SK-N-SH (cell line): Measurements from ENCODE around the gene HACD4. TPM values are rescaled to one million over a fixed set of nuclear protein-coding genes. Genes with fewer than 3 reads are reported as not detected.

Experiments
- CTCF ChIA-PET: fragments of 300-600, 350-600 bp; formaldehyde crosslinking; extraction: SDS; loops from one replicate; lab custom pipeline; 2021; lab: Yijun Ruan, JAX
- POLR2A ChIA-PET: fragments of 350-600 bp; sonication (Branson Sonifier 250); formaldehyde crosslinking; extraction: SDS; loops from one replicate; lab custom pipeline; 2020; ENCODE audit warnings: antibody characterized with exemption, inconsistent platforms; lab: Yijun Ruan, JAX
- DNase-seq: peaks from one replicate; pipeline ENCODE4 v3.0.0; 2012
- H2AFZ ChIP-seq: fragments of 200-600 bp; sonication (generic); 2 replicates; pipeline ENCODE4 v1.8.1; 2016; ENCODE audit warnings: antibody characterized with exemption, mild to moderate bottlenecking, low read depth
- H3F3A ChIP-seq: fragments of 200-600 bp; sonication (generic); replicated peaks from 2 replicates; pipeline ENCODE3; 2016; ENCODE audit warnings: antibody characterized with exemption, mild to moderate bottlenecking; ENCODE audit not compliant: insufficient read depth
- H3K27ac ChIP-seq, 2 experiments: fragments of 200-500 bp in 1 of 2; fragments of 200-600 bp in 1 of 2; sonication (Bioruptor generic) in 1 of 2; sonication (generic), shearing (Covaris generic) in 1 of 2; 2 replicates each; pipeline versions ENCODE4 v1.5.1 to v1.6.1; 2014 to 2016; ENCODE audit warnings: low read depth in 2 of 2, inconsistent platforms in 1 of 2, low read length in 1 of 2, mild to moderate bottlenecking in 1 of 2, mixed read lengths in 1 of 2
- H3K27me3 ChIP-seq: fragments of 200-600 bp; sonication (generic), shearing (Covaris generic); 2 replicates; pipeline ENCODE4 v1.6.1; 2016; ENCODE audit warnings: mixed run types; ENCODE audit not compliant: insufficient read depth
- H3K36me3 ChIP-seq, 2 experiments: fragments of 200-500 bp in 1 of 2; fragments of 200-600 bp in 1 of 2; sonication (Bioruptor generic) in 1 of 2; sonication (generic) in 1 of 2; replicated peaks in 1 of 2; 2 replicates each; pipeline versions ENCODE3 to v1.5.1; 2014 to 2016; ENCODE audit warnings: low read length in 1 of 2, mild to moderate bottlenecking in 1 of 2; ENCODE audit not compliant: insufficient read depth in 2 of 2, control insufficient read depth in 1 of 2
- H3K4me1 ChIP-seq, 2 experiments: fragments of 200-500 bp in 1 of 2; fragments of 200-600 bp in 1 of 2; sonication (Bioruptor generic) in 1 of 2; sonication (generic), shearing (Covaris generic) in 1 of 2; 2 replicates each; pipeline versions ENCODE4 v1.5.1 to v1.6.1; 2014 to 2016; ENCODE audit warnings: low read depth in 1 of 2, low read length in 1 of 2, mixed run types in 1 of 2; ENCODE audit not compliant: insufficient read depth in 2 of 2, control insufficient read depth in 1 of 2
- H3K4me2 ChIP-seq: fragments of 200-600 bp; sonication (generic), shearing (Covaris generic); 2 replicates; pipeline ENCODE4 v1.6.1; 2017; ENCODE audit warnings: mixed run types
- H3K4me3 ChIP-seq, 2 experiments: fragments of 200-500 bp in 1 of 2; fragments of 200-600 bp in 1 of 2; sonication (Bioruptor generic) in 1 of 2; sonication (generic), shearing (Covaris generic) in 1 of 2; 2 replicates each; pipeline versions ENCODE4 v1.5.1 to v1.8.1; 2014 to 2016; ENCODE audit warnings: low read depth in 2 of 2, inconsistent platforms in 1 of 2, low read length in 1 of 2, mild to moderate bottlenecking in 1 of 2, mixed read lengths in 1 of 2, moderate library complexity in 1 of 2
- H3K79me2 ChIP-seq: fragments of 200-600 bp; sonication (generic); 2 replicates; pipeline ENCODE4 v1.8.1; 2017; ENCODE audit warnings: mild to moderate bottlenecking; ENCODE audit not compliant: insufficient read depth
- H3K9ac ChIP-seq: fragments of 200-600 bp; sonication (generic); 2 replicates; pipeline ENCODE4 v1.6.1; 2017; ENCODE audit warnings: mixed run types
- H3K9me2 ChIP-seq: fragments of 200-600 bp; sonication (generic); 2 replicates; pipeline ENCODE4 v1.6.1; 2017; ENCODE audit warnings: mixed run types
- H3K9me3 ChIP-seq: fragments of 200-600 bp; sonication (generic); 2 replicates; pipeline ENCODE4 v1.6.1; 2017; ENCODE audit warnings: mixed run types, mild to moderate bottlenecking, moderate library complexity
- H4K20me1 ChIP-seq: fragments of 200-600 bp; sonication (generic); 2 replicates; pipeline ENCODE4 v1.6.1; 2017; ENCODE audit warnings: mild to moderate bottlenecking, mixed run types; ENCODE audit not compliant: insufficient read depth
- CHD2 ChIP-seq: fragments of 150-350 bp; IDR thresholded peaks from 2 replicates; pipeline ENCODE4 v1.6.1; 2018; ENCODE audit warnings: low read length; ENCODE audit not compliant: partially characterized antibody
- EP300 ChIP-seq, 2 experiments: IDR thresholded peaks; 2 replicates each; pipeline versions ENCODE4 v1.4.0 to v1.6.1; 2012; ENCODE audit warnings: borderline replicate concordance in 1 of 2, low read depth in 1 of 2, low read length in 1 of 2
- FOSL2 ChIP-seq: IDR thresholded peaks from 2 replicates; pipeline ENCODE4 v1.4.0; 2012; ENCODE audit warnings: low read depth, mild to moderate bottlenecking, moderate library complexity, borderline replicate concordance
- FOXJ3 ChIP-seq: sonication (generic); formaldehyde crosslinking; IDR thresholded peaks from 2 replicates; pipeline ENCODE4 v1.5.1; 2020; ENCODE audit warnings: mild to moderate bottlenecking, missing genetic modification reagents
- FOXM1 ChIP-seq: IDR thresholded peaks from 2 replicates; pipeline ENCODE4 v1.4.0; 2012; ENCODE audit warnings: low read depth, mild to moderate bottlenecking
- GABPA ChIP-seq: IDR thresholded peaks from 2 replicates; pipeline ENCODE4 v1.4.0; 2012; ENCODE audit warnings: low read depth, mild to moderate bottlenecking
- GATA2 ChIP-seq: sonication (generic); formaldehyde crosslinking; IDR thresholded peaks from 2 replicates; pipeline ENCODE4 v1.5.0; 2020; ENCODE audit warnings: mild to moderate bottlenecking, missing genetic modification reagents
- JUND ChIP-seq: IDR thresholded peaks from 2 replicates; pipeline ENCODE4 v1.4.0; 2012
- MAX ChIP-seq: IDR thresholded peaks from 2 replicates; pipeline ENCODE4 v1.4.0; 2012; ENCODE audit warnings: low read depth
- MEF2A ChIP-seq: IDR thresholded peaks from 2 replicates; pipeline ENCODE4 v1.4.0; 2012; ENCODE audit warnings: low read depth, borderline replicate concordance
- MXI1 ChIP-seq: IDR thresholded peaks from 2 replicates; pipeline ENCODE4 v1.6.1; 2012; ENCODE audit warnings: mild to moderate bottlenecking, low read depth, low read length, improper control_type of control experiment
- PBX3 ChIP-seq: IDR thresholded peaks from 2 replicates; pipeline ENCODE4; 2012
- POLR2AphosphoS5 ChIP-seq: IDR thresholded peaks from 2 replicates; pipeline ENCODE4 v1.6.1; 2012; ENCODE audit warnings: low read depth, low read length
- RAD21 ChIP-seq: IDR thresholded peaks from 2 replicates; pipeline ENCODE4 v1.6.1; 2012; ENCODE audit warnings: mild to moderate bottlenecking, low read length
- RCOR1 ChIP-seq: fragments of 150-350 bp; IDR thresholded peaks from 2 replicates; pipeline ENCODE4 v1.6.1; 2017; ENCODE audit warnings: antibody characterized with exemption, low read length
- SMC3 ChIP-seq: IDR thresholded peaks from 2 replicates; pipeline ENCODE4 v1.6.1; 2012; ENCODE audit warnings: low read depth, low read length, improper control_type of control experiment
- TAF1 ChIP-seq: IDR thresholded peaks from 2 replicates; pipeline ENCODE4 v1.6.1; 2012; ENCODE audit warnings: low read depth, mild to moderate bottlenecking, low read length, moderate library complexity, borderline replicate concordance
- TCF12 ChIP-seq: IDR thresholded peaks from 2 replicates; pipeline ENCODE4 v1.4.0; 2012
- TEAD4 ChIP-seq: IDR thresholded peaks from 2 replicates; pipeline ENCODE4 v1.4.0; 2012; ENCODE audit warnings: mild to moderate bottlenecking, borderline replicate concordance; ENCODE audit not compliant: insufficient read depth
- YY1 ChIP-seq: IDR thresholded peaks from 2 replicates; pipeline ENCODE4 v1.4.0; 2012; ENCODE audit warnings: low read depth, mild to moderate bottlenecking
- WGBS: methylation state at CpG from one replicate; pipeline ENCODE4 v1.1.6; 2017; ENCODE audit warnings: low lambda C conversion rate; 5-methylcytosine and 5-hydroxymethylcytosine counted together
- polyA plus RNA-seq, 3 experiments: library from polyadenylated mRNA; depleted of rRNA; stranded (reverse); fragments of >200 nt; gene quantifications; 2 replicates each; pipeline ENCODE4 v1.2.3, GENCODE V29; 2012
- TF ChIP-seq, protein P1 (sequence below): fragments of 200-600 bp; sonication (generic); IDR thresholded peaks from 2 replicates; pipeline ENCODE4 v1.6.1; 2017; ENCODE audit warnings: antibody characterized with exemption, mild to moderate bottlenecking, moderate library complexity

Gene HACD4
- polyA plus RNA-seq, 1 of the 3 experiments (the other 2 are of a cell fraction) = under 0.01 TPM

DNA sequence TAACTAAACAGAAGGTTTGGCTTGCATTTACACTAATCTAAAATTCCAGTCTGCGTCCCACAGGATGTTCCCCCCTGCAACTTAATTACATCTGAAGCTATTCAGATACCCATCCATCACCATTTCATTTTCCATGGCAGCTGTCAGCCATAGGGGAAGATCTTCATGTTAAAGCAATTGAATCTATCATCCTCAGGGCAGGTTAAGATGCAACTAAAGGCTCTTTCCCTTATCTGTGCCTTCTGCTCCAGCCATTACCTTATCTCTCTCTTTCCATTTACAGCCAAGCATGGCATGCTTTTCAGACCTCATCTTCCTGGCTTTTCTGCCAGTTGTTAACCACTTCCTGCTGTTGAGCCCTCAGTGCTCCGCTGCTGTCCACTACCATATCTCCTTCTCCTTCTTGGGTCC lies 15.8 kb upstream of the HACD4 start:
- Histone ChIP-seq H3F3A (no peaks in the 10 kb centered on the region), H3K4me1 (peaks cover 0 to 4% of the 10 kb centered on the region in 2 experiments; a peak in 2 of 4 replicates), H3K9me3 (no peaks in the 10 kb centered on the region), H4K20me1 (no peaks in the 10 kb centered on the region), H3K27me3 (no peaks in the 10 kb centered on the region), H2AFZ (no peak overlapping the region), H3K9me2 (no peaks in the 10 kb centered on the region), H3K9ac (no peak overlapping the region), H3K27ac (peak overlapping the region in 1 of 2 experiments; percentile 75; a peak in 1 of 4 replicates), H3K79me2 (no peaks in the 10 kb centered on the region), H3K4me3 (no peak overlapping the region), H3K36me3 (no peaks in the 10 kb centered on the region), H3K4me2 (no peak overlapping the region)
- peak; percentile 71 for DNase-seq
- POLR2A ChIA-PET = no interaction called here
- TF ChIP-seq RAD21 (peak; percentile 39), CHD2 (peak; percentile 77), PBX3 (peak; percentile 14; the same call in 1 of the 2 replicates), TCF12 (peak; percentile 40; the same call in 1 of the 2 replicates), MEF2A (no peak), JUND (no peak), FOXJ3 (CRISPR knock-in tag) (peak; percentile 76; the same call in 1 of the 2 replicates), RCOR1 (peak; percentile 94; the same call in 1 of the 2 replicates), FOSL2 (no peak), GATA2 (peak; percentile 97), SMC3 (no peak; the same call in 1 of the 2 replicates), EP300 (IDR thresholded peaks at IDR 0.05; ENCODE audit: borderline replicate concordance in 1 of 2, low read depth in 1 of 2, low read length in 1 of 2) (peak in 1 of 2 experiments; percentile 96; a peak in 2 of 4 replicates), TAF1 (no peak), POLR2AphosphoS5 (no peak), GABPA (no peak), YY1 (no peak), TEAD4 (0 out of 2 replicates have a peak, but pooled peaks have one; percentile 11), MXI1 (peak; percentile 30; the same call in 1 of the 2 replicates), MAX (no peak), FOXM1 (no peak)
- WGBS = 44% methylated on average over 2 of the region's 2 CpGs
- CTCF ChIA-PET = interaction anchor here (1.6 kb wide), 1 partner anchor 63 kb away, joined by 5 read pairs; no protein-coding TSS in a partner anchor

- Histone ChIP-seq H3K27me3 (no peaks in the 10 kb centered on the region), H3F3A (no peaks in the 10 kb centered on the region), H3K9me3 (no peaks in the 10 kb centered on the region), H4K20me1 (no peaks in the 10 kb centered on the region), H3K4me3 (no peak overlapping the region), H3K79me2 (no peaks in the 10 kb centered on the region), H3K36me3 (no peaks in the 10 kb centered on the region), H3K4me2 (no peak overlapping the region), H2AFZ (no peak overlapping the region), H3K27ac (no peak overlapping the region), H3K9me2 (no peaks in the 10 kb centered on the region), H3K9ac (no peak overlapping the region), H3K4me1 (peaks cover 0 to 4% of the 10 kb centered on the region in 2 experiments; a peak in 2 of 4 replicates)
- CTCF ChIA-PET = interaction anchor here (1.2 kb wide), 1 partner anchor 102 kb away, joined by 3 read pairs; no protein-coding TSS in a partner anchor
- no peak for DNase-seq
- 71% methylated on average over 3 of the region's 3 CpGs for WGBS
- no peak for TF ChIP-seq GATA2
- TF ChIP-seq, protein P1, sequence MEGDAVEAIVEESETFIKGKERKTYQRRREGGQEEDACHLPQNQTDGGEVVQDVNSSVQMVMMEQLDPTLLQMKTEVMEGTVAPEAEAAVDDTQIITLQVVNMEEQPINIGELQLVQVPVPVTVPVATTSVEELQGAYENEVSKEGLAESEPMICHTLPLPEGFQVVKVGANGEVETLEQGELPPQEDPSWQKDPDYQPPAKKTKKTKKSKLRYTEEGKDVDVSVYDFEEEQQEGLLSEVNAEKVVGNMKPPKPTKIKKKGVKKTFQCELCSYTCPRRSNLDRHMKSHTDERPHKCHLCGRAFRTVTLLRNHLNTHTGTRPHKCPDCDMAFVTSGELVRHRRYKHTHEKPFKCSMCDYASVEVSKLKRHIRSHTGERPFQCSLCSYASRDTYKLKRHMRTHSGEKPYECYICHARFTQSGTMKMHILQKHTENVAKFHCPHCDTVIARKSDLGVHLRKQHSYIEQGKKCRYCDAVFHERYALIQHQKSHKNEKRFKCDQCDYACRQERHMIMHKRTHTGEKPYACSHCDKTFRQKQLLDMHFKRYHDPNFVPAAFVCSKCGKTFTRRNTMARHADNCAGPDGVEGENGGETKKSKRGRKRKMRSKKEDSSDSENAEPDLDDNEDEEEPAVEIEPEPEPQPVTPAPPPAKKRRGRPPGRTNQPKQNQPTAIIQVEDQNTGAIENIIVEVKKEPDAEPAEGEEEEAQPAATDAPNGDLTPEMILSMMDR = no peak
- TF ChIP-seq PBX3 = no peak
- TF ChIP-seq FOSL2 = no peak
- TF ChIP-seq MXI1 = no peak
- no peak for TF ChIP-seq MAX
- POLR2A ChIA-PET = no interaction called here
Observed at GRCh38 chr9:21043841-21044240, 12.4 kb upstream of the HACD4 start.
